Muscle of leg (tissue), 11 donors: Measurements from ENCODE around the gene MRPL2. TPM values are rescaled to one million over a fixed set of nuclear protein-coding genes. Genes with fewer than 3 reads are reported as not detected.

Experiments
- DNase-seq: peaks from one replicate; pipeline ENCODE4 v3.0.0; 2013
- H3K27ac ChIP-seq: one replicate; pipeline ENCODE4 v1.5.1; 2013; ENCODE audit warnings: mild to moderate bottlenecking, low read length, control low read depth
- H3K27me3 ChIP-seq: one replicate; pipeline ENCODE4 v1.6.1; 2013; ENCODE audit warnings: low read length; ENCODE audit not compliant: control insufficient read depth, insufficient read depth
- H3K36me3 ChIP-seq: one replicate; pipeline ENCODE4 v1.6.1; 2013; ENCODE audit warnings: low read length; ENCODE audit not compliant: control insufficient read depth, insufficient read depth
- H3K4me1 ChIP-seq: one replicate; pipeline ENCODE4 v1.6.1; 2013; ENCODE audit warnings: low read length; ENCODE audit not compliant: control insufficient read depth, insufficient read depth
- H3K4me3 ChIP-seq: one replicate; pipeline ENCODE4 v1.5.1; 2013; ENCODE audit warnings: low read length, control low read depth
- H3K9me3 ChIP-seq: replicated peaks from 2 replicates; pipeline ENCODE4 v1.6.1; 2013; ENCODE audit warnings: low read depth, low read length; ENCODE audit not compliant: control insufficient read depth
- WGBS: methylation state at CpG from one replicate; pipeline ENCODE4 v1.1.5; 2013; ENCODE audit warnings: missing lambda C conversion rate; ENCODE audit not compliant: insufficient coverage; 5-methylcytosine and 5-hydroxymethylcytosine counted together
- polyA plus RNA-seq, 8 donors: library from polyadenylated mRNA; unstranded; fragments of 120-200 nt; gene quantifications; one replicate each; pipeline versions ENCODE4 v1.2.1 to v1.2.3, GENCODE V29; 2013; ENCODE audit warnings: inconsistent platforms in 1 of 8, low replicate concordance in 1 of 8; ENCODE audit not compliant: insufficient read length in 8 of 8, insufficient read depth in 1 of 8
- total RNA-seq: library from RNA; stranded (reverse); fragments of 120-200 nt; gene quantifications from one replicate; pipeline ENCODE4 v1.2.4, GENCODE V29; 2013

Gene MRPL2
- total and polyA plus RNA-seq, 9 donors: 27.6 to 55.1 (median 47.5) TPM

- Histone ChIP-seq H3K27ac (peak overlapping the region; percentile 71), H3K36me3 (peaks cover 61% of the 10 kb centered on the region), H3K4me3 (peak overlapping the region; percentile 86), H3K9me3 (no peaks in the 10 kb centered on the region), H3K4me1 (peaks cover 47% of the 10 kb centered on the region), H3K27me3 (no peaks in the 10 kb centered on the region)
- WGBS: under 1% methylated on average over 22 of the region's 25 CpGs
- DNase-seq: no peak
These were observed 46.0 kb downstream of the MRPL2 start for GRCh38 chr6:43013097-43013842.

GRCh38 chr6:43012364-43012763 lies 46.9 kb downstream of the MRPL2 start:
- Histone ChIP-seq H3K27ac (no peak overlapping the region), H3K9me3 (no peaks in the 10 kb centered on the region), H3K4me1 (peaks cover 38% of the 10 kb centered on the region), H3K36me3 (peaks cover 61% of the 10 kb centered on the region), H3K27me3 (no peaks in the 10 kb centered on the region), H3K4me3 (no peak overlapping the region)
- 81% methylated on average over 6 of the region's 6 CpGs for WGBS
- DNase-seq: no peak

- H3K9me3 ChIP-seq: no peaks in the 10 kb centered on the region
- H3K4me3 ChIP-seq: no peak overlapping the region
- WGBS: 74% methylated on average over 3 of the region's 6 CpGs
- H3K27me3 ChIP-seq: no peaks in the 10 kb centered on the region
- peaks cover 66% of the 10 kb centered on the region for H3K36me3 ChIP-seq
- H3K4me1 ChIP-seq: peaks cover 27% of the 10 kb centered on the region
- no peak overlapping the region for H3K27ac ChIP-seq
- DNase-seq: no peak
These were observed 48.0 kb downstream of the MRPL2 start for GRCh38 chr6:43011207-43011606.

- Histone ChIP-seq H3K9me3 (no peaks in the 10 kb centered on the region), H3K4me1 (peaks cover 12% of the 10 kb centered on the region), H3K36me3 (peaks cover 72% of the 10 kb centered on the region), H3K27me3 (no peaks in the 10 kb centered on the region), H3K4me3 (no peak overlapping the region), H3K27ac (no peak overlapping the region)
- peak; percentile 48 for DNase-seq
- 100% methylated on average over 2 of the region's 6 CpGs for WGBS
These were observed 50.1 kb downstream of the MRPL2 start for GRCh38 chr6:43009124-43009523.

- H3K9me3 ChIP-seq: no peaks in the 10 kb centered on the region
- H3K4me1 ChIP-seq: no peaks in the 10 kb centered on the region
- no peak for DNase-seq
- WGBS: 84% methylated on average over 7 of the region's 9 CpGs
- no peaks in the 10 kb centered on the region for H3K27me3 ChIP-seq
- peaks cover 71% of the 10 kb centered on the region for H3K36me3 ChIP-seq
- no peak overlapping the region for H3K4me3 ChIP-seq
- no peak overlapping the region for H3K27ac ChIP-seq
These were observed 52.1 kb downstream of the MRPL2 start for GRCh38 chr6:43007126-43007525.

GRCh38 chr6:43006251-43006650 lies 53.0 kb downstream of the MRPL2 start:
- peaks cover 62% of the 10 kb centered on the region for H3K36me3 ChIP-seq
- 84% methylated on average over 11 of the region's 11 CpGs for WGBS

GRCh38 chr6:43005844-43006243 lies 53.4 kb downstream of the MRPL2 start:
- H3K4me3 ChIP-seq: no peak overlapping the region
- H3K9me3 ChIP-seq: no peaks in the 10 kb centered on the region
- 94% methylated on average over 4 of the region's 5 CpGs for WGBS
- peaks cover 59% of the 10 kb centered on the region for H3K36me3 ChIP-seq
- H3K4me1 ChIP-seq: no peaks in the 10 kb centered on the region
- DNase-seq: no peak
- no peak overlapping the region for H3K27ac ChIP-seq
- H3K27me3 ChIP-seq: no peaks in the 10 kb centered on the region

More at GRCh38 chr6:43006251-43006650, 53.0 kb downstream of the MRPL2 start:
- no peaks in the 10 kb centered on the region for H3K27me3 ChIP-seq
- H3K4me1 ChIP-seq: no peaks in the 10 kb centered on the region
- no peak overlapping the region for H3K4me3 ChIP-seq
- DNase-seq: no peak
- no peaks in the 10 kb centered on the region for H3K9me3 ChIP-seq
- H3K27ac ChIP-seq: no peak overlapping the region

Other genes starting within 250 kb of the MRPL2 start
- 78.6 TPM for gene RPL7L1, start 179.8 kb downstream of the MRPL2 start, total RNA-seq
- gene RPL7L1, start 179.8 kb downstream of the MRPL2 start, polyA plus RNA-seq: 10 to 100 TPM; 60.7 to 87.9 (median 74.9) TPM
- gene PTCRA, start 143.4 kb downstream of the MRPL2 start, total RNA-seq: not detected
- under 1 TPM in 3 of 8 donors, not detected in 5; 0.16 to 0.27 (median 0.25) TPM for gene PTCRA, start 143.4 kb downstream of the MRPL2 start, polyA plus RNA-seq
- gene CNPY3, start 130.0 kb downstream of the MRPL2 start, total RNA-seq: 16.8 TPM
- gene CNPY3, start 130.0 kb downstream of the MRPL2 start, polyA plus RNA-seq: 10 to 100 TPM; 27.3 to 41.6 (median 33.1) TPM
- 0.22 TPM for gene GNMT, start 98.7 kb downstream of the MRPL2 start, total RNA-seq
- 1 to 10 TPM in 1 of 8 donors, under 1 TPM in 7; 0.10 to 1.0 (median 0.51) TPM for gene GNMT, start 98.7 kb downstream of the MRPL2 start, polyA plus RNA-seq
- gene PEX6, start 80.3 kb downstream of the MRPL2 start, total RNA-seq: 15.5 TPM
- gene PEX6, start 80.3 kb downstream of the MRPL2 start, polyA plus RNA-seq: 10 to 100 TPM; 13.0 to 28.4 (median 20.8) TPM
- 34.7 TPM for gene PPP2R5D, start 74.9 kb downstream of the MRPL2 start, total RNA-seq
- gene PPP2R5D, start 74.9 kb downstream of the MRPL2 start, polyA plus RNA-seq: 10 to 100 TPM; 38.3 to 54.8 (median 46.0) TPM
- gene MEA1, start 45.5 kb downstream of the MRPL2 start, total RNA-seq: 59.6 TPM
- gene MEA1, start 45.5 kb downstream of the MRPL2 start, polyA plus RNA-seq: 10 to 100 TPM; 40.4 to 63.4 (median 48.6) TPM
- gene KLHDC3, start 45.2 kb downstream of the MRPL2 start, total RNA-seq: 211 TPM
- gene KLHDC3, start 45.2 kb downstream of the MRPL2 start, polyA plus RNA-seq: 100 to 1,000 TPM; 166 to 222 (median 207) TPM
- 53.1 TPM for gene RRP36, start 37.8 kb downstream of the MRPL2 start, total RNA-seq
- 10 to 100 TPM; 39.8 to 48.5 (median 44.4) TPM for gene RRP36, start 37.8 kb downstream of the MRPL2 start, polyA plus RNA-seq
- gene CUL7, start 5.6 kb downstream of the MRPL2 start, total RNA-seq: 36.8 TPM
- 10 to 100 TPM; 35.7 to 49.2 (median 41.6) TPM for gene CUL7, start 5.6 kb downstream of the MRPL2 start, polyA plus RNA-seq
- gene KLC4, start 197 bp upstream of the MRPL2 start, total RNA-seq: 21.6 TPM
- gene KLC4, start 197 bp upstream of the MRPL2 start, polyA plus RNA-seq: 10 to 100 TPM; 19.4 to 36.3 (median 26.1) TPM
- 40.2 TPM for gene PTK7, start 16.9 kb upstream of the MRPL2 start, total RNA-seq
- gene PTK7, start 16.9 kb upstream of the MRPL2 start, polyA plus RNA-seq: 100 to 1,000 TPM in 1 of 8 donors, 10 to 100 TPM in 7; 44.1 to 117 (median 79.3) TPM
- gene SRF, start 111.8 kb upstream of the MRPL2 start, total RNA-seq: 21.9 TPM
- 10 to 100 TPM; 41.3 to 58.5 (median 48.0) TPM for gene SRF, start 111.8 kb upstream of the MRPL2 start, polyA plus RNA-seq
- gene CUL9, start 122.8 kb upstream of the MRPL2 start, total RNA-seq: 16.8 TPM
- 10 to 100 TPM; 11.8 to 23.9 (median 19.9) TPM for gene CUL9, start 122.8 kb upstream of the MRPL2 start, polyA plus RNA-seq
- 20.1 TPM for gene DNPH1, start 170.0 kb upstream of the MRPL2 start, total RNA-seq
- 10 to 100 TPM; 24.1 to 32.0 (median 27.7) TPM for gene DNPH1, start 170.0 kb upstream of the MRPL2 start, polyA plus RNA-seq
- gene TTBK1, start 184.0 kb upstream of the MRPL2 start, total RNA-seq: under 0.01 TPM
- under 1 TPM; 0.04 to 0.17 (median 0.05) TPM for gene TTBK1, start 184.0 kb upstream of the MRPL2 start, polyA plus RNA-seq
- not detected for gene SLC22A7, start 238.8 kb upstream of the MRPL2 start, total RNA-seq
- under 1 TPM in 2 of 8 donors, not detected in 6; 0.13 to 0.53 TPM for gene SLC22A7, start 238.8 kb upstream of the MRPL2 start, polyA plus RNA-seq
- 1.1 TPM for gene CRIP3, start 249.4 kb upstream of the MRPL2 start, total RNA-seq
- 1 to 10 TPM in 6 of 8 donors, under 1 TPM in 2; 0.64 to 2.6 (median 1.5) TPM for gene CRIP3, start 249.4 kb upstream of the MRPL2 start, polyA plus RNA-seq